Sigmoid colon (tissue), 7 donors: ENCODE measurements around the gene DARS1. TPM values are rescaled to one million over a fixed set of nuclear protein-coding genes. Genes with fewer than 3 reads are reported as not detected.

Experiments used
- DNase-seq: peaks from one replicate; pipeline ENCODE4 v3.0.0-alpha.2; 2019
- H3K27ac ChIP-seq, 4 donors: fragments of 200-600 bp; sonication (generic); one replicate each; pipeline ENCODE4 v1.5.1; 2016 to 2019; ENCODE audit warnings: mild to moderate bottlenecking in 1 of 4
- H3K27me3 ChIP-seq, 3 donors: fragments of 200-600 bp; sonication (generic); one replicate each; pipeline ENCODE4 v1.5.1; 2019; ENCODE audit warnings: mild to moderate bottlenecking in 1 of 3
- H3K36me3 ChIP-seq, 4 donors: fragments of 200-600 bp; sonication (generic); one replicate each; pipeline ENCODE4 v1.5.1; 2016 to 2019
- H3K4me1 ChIP-seq, 4 donors: fragments of 200-600 bp; sonication (generic); one replicate each; pipeline ENCODE4 v1.5.1; 2017 to 2019
- H3K4me3 ChIP-seq, 4 donors: fragments of 200-600 bp; sonication (generic); one replicate each; pipeline ENCODE4 v1.5.1; 2017 to 2019; ENCODE audit warnings: mild to moderate bottlenecking in 2 of 4, moderate library complexity in 1 of 4
- H3K9me3 ChIP-seq, 4 donors: fragments of 200-600 bp in 3 of 4; sonication (generic) in 3 of 4; one replicate each; pipeline versions ENCODE4 v1.5.1 to v1.6.1; 2013 to 2019
- EP300 ChIP-seq, 4 donors: sonication (generic); formaldehyde crosslinking; IDR thresholded peaks; one replicate each; pipeline ENCODE4 v1.6.1; 2017; ENCODE audit warnings: antibody characterized with exemption in 4 of 4
- POLR2A ChIP-seq, 2 donors: fragments of 450-650 bp; IDR thresholded peaks; one replicate each; pipeline ENCODE4 v1.6.1; 2016; ENCODE audit warnings: antibody characterized with exemption in 2 of 2, mild to moderate bottlenecking in 2 of 2, moderate library complexity in 2 of 2
- POLR2AphosphoS5 ChIP-seq, 4 donors: sonication (generic); formaldehyde crosslinking; IDR thresholded peaks; one replicate each; pipeline ENCODE4 v1.6.1; 2017; ENCODE audit warnings: antibody characterized with exemption in 4 of 4
- WGBS, 2 donors: extraction: QIAGEN DNeasy Blood & Tissue Kit; methylation state at CpG; one replicate each; pipeline ENCODE4 v1.1.7; 2013; 5-methylcytosine and 5-hydroxymethylcytosine counted together
- intact Hi-C: fragments of 100-400 bp; cut with DNase I; formaldehyde crosslinking; loops from one replicate; pipeline ENCODE4 v1.15.1; 2023
- polyA plus RNA-seq, 3 donors: library from polyadenylated mRNA; stranded (reverse); fragments of 200-250 nt; gene quantifications; one replicate each; pipeline ENCODE4 v1.2.3, GENCODE V29; 2013
- total RNA-seq, 4 donors: library from RNA; depleted of rRNA; stranded (reverse); fragments of >200 nt; gene quantifications; one replicate each; pipeline ENCODE4 v1.1.0, GENCODE V29; 2016
- TF ChIP-seq, protein P1 (sequence below), 4 experiments: fragments of 450-650 bp in 3 of 4; fragments of 200-600 bp in 1 of 4; IDR thresholded peaks; one replicate each; pipeline ENCODE4 v1.5.1; 2016 to 2019; ENCODE audit warnings: antibody characterized with exemption in 4 of 4, mild to moderate bottlenecking in 3 of 4, moderate library complexity in 2 of 4
- donor health status: healthy with polysubstance abuse.
- donor health status: Bipolar disorder and iron deficiency.
- donor health status: healthy.

The DARS1 gene
- total and polyA plus RNA-seq, 7 donors = 31.4 to 95.6 (median 77.3) TPM

DNA sequence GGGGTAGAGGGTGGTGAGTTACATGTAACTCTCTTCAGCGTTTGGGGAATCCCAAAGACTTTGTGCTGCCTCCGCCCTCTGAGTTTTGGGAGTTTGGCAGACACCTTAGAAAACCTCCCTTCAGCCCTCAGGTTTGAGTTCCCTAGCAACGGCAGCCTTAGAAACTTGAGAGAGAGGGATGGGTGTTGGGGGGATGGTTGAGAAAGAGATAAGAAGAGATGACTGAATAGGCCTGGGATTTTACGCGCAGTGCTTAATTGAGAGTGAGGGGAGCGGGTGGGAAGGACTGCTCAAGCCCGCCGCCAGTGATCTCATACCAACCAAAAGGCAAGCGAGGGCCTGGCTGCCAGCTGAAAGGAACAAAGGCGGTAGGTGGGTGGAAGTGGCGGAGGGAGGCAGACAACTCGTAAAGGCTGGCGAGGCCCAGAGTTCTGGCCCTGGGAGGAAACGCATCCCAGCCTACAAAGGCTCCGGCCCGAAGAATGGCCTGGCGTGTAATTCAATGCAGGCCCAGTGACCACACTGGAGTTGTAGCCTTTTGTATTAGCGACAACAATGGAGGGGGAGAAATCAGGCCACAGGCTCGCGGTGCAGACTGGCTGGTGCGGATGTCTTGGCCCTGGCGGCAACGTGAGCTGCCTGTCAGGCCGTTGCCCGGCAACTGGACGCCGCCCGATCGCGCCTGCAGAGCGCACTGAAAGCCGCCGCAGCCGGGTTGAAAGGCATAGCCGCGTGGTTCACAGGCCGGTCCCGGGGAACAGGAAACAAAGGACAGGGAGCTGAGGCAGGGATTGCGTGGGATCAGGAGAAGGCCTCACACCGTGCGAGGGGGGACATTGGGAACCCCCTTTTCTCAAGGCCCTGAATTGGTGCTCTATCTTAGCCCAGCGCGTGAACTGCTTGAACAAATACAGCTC lies 39.9 kb upstream of the DARS1 start:
- Histone ChIP-seq H3K27me3 (no peaks in the 10 kb centered on the region), H3K4me1 (peaks cover 0 to 9% (median 7%) of the 10 kb centered on the region in 4 donors), H3K9me3 (no peaks in the 10 kb centered on the region), H3K27ac (no peak overlapping the region), H3K4me3 (peak overlapping the region in 2 of 4 donors; percentile 17 to 22), H3K36me3 (no peaks in the 10 kb centered on the region)
- DNase-seq = peak; percentile 68
- WGBS, 2 donors = 34 to 47% methylated on average over 43 of the region's 43 CpGs
- intact Hi-C loops = no loop called here
- TF ChIP-seq EP300 (IDR thresholded peaks at IDR 0.05) = no peak
- TF ChIP-seq POLR2A (IDR thresholded peaks at IDR 0.05) = no peak
- no peak for TF ChIP-seq POLR2AphosphoS5 (IDR thresholded peaks at IDR 0.05)
- TF ChIP-seq, protein P1, sequence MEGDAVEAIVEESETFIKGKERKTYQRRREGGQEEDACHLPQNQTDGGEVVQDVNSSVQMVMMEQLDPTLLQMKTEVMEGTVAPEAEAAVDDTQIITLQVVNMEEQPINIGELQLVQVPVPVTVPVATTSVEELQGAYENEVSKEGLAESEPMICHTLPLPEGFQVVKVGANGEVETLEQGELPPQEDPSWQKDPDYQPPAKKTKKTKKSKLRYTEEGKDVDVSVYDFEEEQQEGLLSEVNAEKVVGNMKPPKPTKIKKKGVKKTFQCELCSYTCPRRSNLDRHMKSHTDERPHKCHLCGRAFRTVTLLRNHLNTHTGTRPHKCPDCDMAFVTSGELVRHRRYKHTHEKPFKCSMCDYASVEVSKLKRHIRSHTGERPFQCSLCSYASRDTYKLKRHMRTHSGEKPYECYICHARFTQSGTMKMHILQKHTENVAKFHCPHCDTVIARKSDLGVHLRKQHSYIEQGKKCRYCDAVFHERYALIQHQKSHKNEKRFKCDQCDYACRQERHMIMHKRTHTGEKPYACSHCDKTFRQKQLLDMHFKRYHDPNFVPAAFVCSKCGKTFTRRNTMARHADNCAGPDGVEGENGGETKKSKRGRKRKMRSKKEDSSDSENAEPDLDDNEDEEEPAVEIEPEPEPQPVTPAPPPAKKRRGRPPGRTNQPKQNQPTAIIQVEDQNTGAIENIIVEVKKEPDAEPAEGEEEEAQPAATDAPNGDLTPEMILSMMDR (IDR thresholded peaks at IDR 0.05) = no peak

DNA sequence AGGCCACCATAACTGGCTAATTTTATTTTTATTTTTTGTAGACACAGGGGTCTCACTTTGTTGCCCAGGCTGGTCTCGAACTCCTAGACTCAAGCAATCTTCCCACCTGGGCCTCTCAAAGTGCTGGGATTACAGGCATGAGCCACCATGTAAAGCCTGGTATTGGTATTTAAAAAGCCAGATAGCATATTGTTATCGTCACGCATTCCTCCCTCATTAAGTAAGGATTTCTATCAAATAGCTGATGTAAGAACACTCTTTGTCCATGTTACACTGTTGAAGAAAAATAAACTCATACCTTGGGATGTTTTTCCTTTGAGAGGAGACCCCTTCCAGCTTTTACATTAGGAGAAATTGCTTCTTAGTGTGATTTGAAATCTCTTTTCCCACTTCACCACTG lies 39.2 kb upstream of the DARS1 start:
- Histone ChIP-seq H3K4me3 (no peak overlapping the region), H3K9me3 (no peaks in the 10 kb centered on the region), H3K4me1 (peaks cover 0 to 9% (median 7%) of the 10 kb centered on the region in 4 donors), H3K27me3 (no peaks in the 10 kb centered on the region), H3K36me3 (no peaks in the 10 kb centered on the region), H3K27ac (no peak overlapping the region)
- intact Hi-C loops = no loop called here
- WGBS, 2 donors = 95 to 97% methylated on average over 3 of the region's 3 CpGs
- TF ChIP-seq EP300 (IDR thresholded peaks at IDR 0.05) (no peak), POLR2A (IDR thresholded peaks at IDR 0.05) (no peak), POLR2AphosphoS5 (IDR thresholded peaks at IDR 0.05) (no peak)
- TF ChIP-seq, protein P1 (IDR thresholded peaks at IDR 0.05) = no peak
- no peak for DNase-seq

DNA sequence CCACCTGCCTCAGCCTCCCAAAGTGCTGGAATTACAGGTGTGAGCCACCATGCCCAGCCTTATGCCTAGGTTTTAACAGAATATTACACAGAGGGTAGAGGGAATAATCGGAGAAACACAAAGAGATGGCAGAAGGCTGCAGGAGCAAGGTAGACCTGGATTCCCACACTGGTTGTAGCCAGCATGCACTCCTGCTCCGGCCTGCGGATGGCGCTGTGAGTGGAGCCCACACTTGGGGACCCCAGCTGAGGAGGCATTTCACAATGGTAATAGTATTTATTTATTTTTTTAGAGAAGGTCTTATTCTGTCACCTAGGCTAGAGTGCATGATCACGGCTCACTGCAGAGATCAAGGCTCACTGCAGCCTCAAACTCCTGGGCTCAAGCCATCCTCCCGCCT lies 38.8 kb upstream of the DARS1 start:
- intact Hi-C loops = no loop called here
- 94 to 97% methylated on average over 6 of the region's 6 CpGs for WGBS, 2 donors

DNA sequence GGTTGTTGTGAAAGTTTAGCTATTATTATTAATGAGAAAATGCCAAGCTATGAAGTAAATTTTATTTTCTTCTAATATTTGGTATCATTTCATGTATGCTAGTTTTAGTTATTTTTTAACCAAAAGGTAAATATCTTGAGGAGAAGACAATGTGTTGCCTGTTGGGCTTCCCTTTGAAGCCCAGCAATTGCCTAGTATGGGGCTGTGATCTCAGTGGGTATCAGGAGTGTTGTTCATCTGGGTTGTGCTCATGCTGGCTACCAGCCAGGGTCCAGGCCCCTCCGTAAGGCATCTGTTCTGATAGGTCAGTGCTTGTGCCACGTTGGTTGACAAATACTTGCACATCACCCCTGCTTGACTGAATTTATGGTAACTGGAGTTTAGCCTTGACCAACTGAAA lies 38.0 kb upstream of the DARS1 start:
- no peak for TF ChIP-seq POLR2AphosphoS5 (IDR thresholded peaks at IDR 0.05)
- no peak for DNase-seq
- Histone ChIP-seq H3K27ac (no peak overlapping the region), H3K4me1 (peaks cover 0 to 9% (median 7%) of the 10 kb centered on the region in 4 donors), H3K4me3 (no peak overlapping the region), H3K27me3 (no peaks in the 10 kb centered on the region), H3K36me3 (no peaks in the 10 kb centered on the region), H3K9me3 (no peaks in the 10 kb centered on the region)
- WGBS, 2 donors = 18 to 69% methylated on average over 2 of the region's 2 CpGs
- intact Hi-C loops = no loop called here

More for the DNA sequence above, 38.8 kb upstream of the DARS1 start:
- TF ChIP-seq POLR2AphosphoS5 (IDR thresholded peaks at IDR 0.05) (no peak), POLR2A (IDR thresholded peaks at IDR 0.05) (no peak), EP300 (IDR thresholded peaks at IDR 0.05) (no peak)
- TF ChIP-seq, protein P1 (IDR thresholded peaks at IDR 0.05) = no peak
- Histone ChIP-seq H3K27ac (no peak overlapping the region), H3K4me3 (no peak overlapping the region), H3K27me3 (no peaks in the 10 kb centered on the region), H3K36me3 (no peaks in the 10 kb centered on the region), H3K4me1 (peaks cover 0 to 9% (median 7%) of the 10 kb centered on the region in 4 donors), H3K9me3 (no peaks in the 10 kb centered on the region)
- DNase-seq = no peak

DNA sequence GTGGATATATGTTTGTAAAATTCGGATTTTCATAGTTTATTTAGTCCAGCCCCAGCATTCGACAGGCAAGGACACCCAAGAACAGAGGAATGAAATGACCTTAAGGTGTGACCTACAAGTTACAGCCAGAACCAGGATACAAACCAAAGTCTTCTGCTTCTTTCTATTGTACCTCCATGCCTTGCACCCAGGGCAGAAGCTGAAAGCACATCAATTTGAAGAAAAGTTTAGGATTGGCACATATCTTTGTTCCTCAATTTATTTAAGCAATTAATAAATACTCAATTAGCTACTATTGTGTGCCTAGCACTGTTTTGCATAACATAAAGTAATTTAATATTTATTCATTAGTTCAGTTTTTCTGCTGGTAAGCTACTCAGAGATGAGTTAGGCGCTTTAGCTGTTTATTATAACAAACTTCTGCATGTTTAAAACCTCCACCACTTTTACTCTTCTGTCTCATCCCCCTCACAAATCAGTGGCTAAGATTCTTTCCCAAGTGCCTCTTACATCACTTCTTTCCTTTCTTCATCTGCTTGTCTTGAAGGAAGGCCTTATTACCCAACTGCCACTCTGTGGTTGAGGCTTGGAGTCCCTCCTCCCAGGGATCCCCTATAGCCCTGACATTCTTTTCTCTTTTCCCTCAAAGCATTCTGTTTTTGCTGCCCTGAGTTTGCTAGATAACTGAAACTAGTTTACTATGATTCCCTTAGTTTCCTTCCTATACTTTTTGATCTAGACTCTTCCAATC lies 37.1 kb upstream of the DARS1 start:
- H3K27ac ChIP-seq = no peak overlapping the region
- intact Hi-C loops = no loop called here
- TF ChIP-seq, protein P1 (IDR thresholded peaks at IDR 0.05) = no peak
- TF ChIP-seq EP300 (IDR thresholded peaks at IDR 0.05) (no peak), POLR2A (IDR thresholded peaks at IDR 0.05) (no peak)
- 84 to 88% methylated on average over 3 of the region's 3 CpGs for WGBS, 2 donors
- H3K4me3 ChIP-seq = no peak overlapping the region
- peaks cover 0 to 9% (median 7%) of the 10 kb centered on the region in 4 donors for H3K4me1 ChIP-seq
- H3K9me3 ChIP-seq = no peaks in the 10 kb centered on the region
- H3K27me3 ChIP-seq = no peaks in the 10 kb centered on the region
- no peak for DNase-seq
- no peaks in the 10 kb centered on the region for H3K36me3 ChIP-seq
